ENCODE results near the gene CARD9. TPM values are rescaled to one million over a fixed set of nuclear protein-coding genes. Genes with fewer than 3 reads are reported as not detected.

CARD9 gene
- total RNA-seq, 2 experiments from 2014 or later: 0.92 to 1.7 TPM

- BruUV-seq (replicated peaks): no TSS peak
- no peak for DNase-seq (ENCODE audit: low spot score)
- Histone ChIP-seq H3K9me2 (ENCODE audit: insufficient read depth, low read length) (no peaks in the 10 kb centered on the region), H3K4me3 (ENCODE audit: low read depth, low read length, poor library complexity, severe bottlenecking) (no peak overlapping the region), H3K27ac (ENCODE audit: low read depth, low read length, poor library complexity, severe bottlenecking) (no peak overlapping the region), H3K36me3 (ENCODE audit: insufficient read depth, low read length) (no peaks in the 10 kb centered on the region), H4K20me1 (ENCODE audit: insufficient read depth, low read length) (no peaks in the 10 kb centered on the region), H3K9me3 (ENCODE audit: low read length) (peaks cover 16% of the 10 kb centered on the region; the same call in 1 of the 2 replicates), H3K79me2 (ENCODE audit: insufficient read depth, low read depth, low read length) (no peaks in the 10 kb centered on the region), H2AFZ (ENCODE audit: low read length) (no peak overlapping the region), H3K4me2 (ENCODE audit: low read length) (no peak overlapping the region), H3K4me1 (ENCODE audit: insufficient read depth, low read length, poor library complexity, severe bottlenecking) (no peaks in the 10 kb centered on the region)
- intact Hi-C loops (cut with micrococcal nuclease; ENCODE audit: unreplicated experiment): no loop called here
- ChIA-PET POLR2A (no interaction called here), CTCF (ENCODE audit: unreplicated experiment) (no interaction called here)
- TF ChIP-seq EZH2phosphoT487 (IDR thresholded peaks at IDR 0.05; ENCODE audit: borderline replicate concordance, low read depth, low read length) (no peak), CTCF (conservative IDR thresholded peaks at IDR 0.05; ENCODE audit: low read length) (no peak)
Measured at GRCh38 chr9:136314056-136314416, 59.4 kb downstream of the CARD9 start.

Other genes with a start within 250 kb of the CARD9 start
- gene LHX3, start 168.5 kb downstream of the CARD9 start, total RNA-seq (2014; rRNA removed; shearing (Covaris generic)): not detected in 2 replicates
- gene LHX3, start 168.5 kb downstream of the CARD9 start, total RNA-seq (2022): 0.15 TPM in 1 of 2 replicates, not detected in the other
- gene QSOX2, start 127.9 kb downstream of the CARD9 start, total RNA-seq (2014; rRNA removed; shearing (Covaris generic)): 47.8 and 50.0 TPM in 2 replicates
- gene QSOX2, start 127.9 kb downstream of the CARD9 start, total RNA-seq (2022): 57.5 and 57.9 TPM in 2 replicates
- not detected in 2 replicates for gene CCDC187, start 69.6 kb downstream of the CARD9 start, total RNA-seq (2014; rRNA removed; shearing (Covaris generic))
- not detected in 2 replicates for gene CCDC187, start 69.6 kb downstream of the CARD9 start, total RNA-seq (2022)
- gene GPSM1, start 46.1 kb downstream of the CARD9 start, total RNA-seq (2014; rRNA removed; shearing (Covaris generic)): not detected in 2 replicates
- gene GPSM1, start 46.1 kb downstream of the CARD9 start, total RNA-seq (2022): not detected in 2 replicates
- 21.2 and 21.8 TPM in 2 replicates for gene DNLZ, start 9.9 kb downstream of the CARD9 start, total RNA-seq (2014; rRNA removed; shearing (Covaris generic))
- gene DNLZ, start 9.9 kb downstream of the CARD9 start, total RNA-seq (2022): 13.1 and 16.8 TPM in 2 replicates
- gene SNAPC4, start 26.5 kb upstream of the CARD9 start, total RNA-seq (2014; rRNA removed; shearing (Covaris generic)): 10.2 and 13.4 TPM in 2 replicates
- gene SNAPC4, start 26.5 kb upstream of the CARD9 start, total RNA-seq (2022): 15.4 and 16.8 TPM in 2 replicates
- gene ENTR1, start 36.9 kb upstream of the CARD9 start, total RNA-seq (2014; rRNA removed; shearing (Covaris generic)): 87.2 and 103 TPM in 2 replicates
- gene ENTR1, start 36.9 kb upstream of the CARD9 start, total RNA-seq (2022): 102 and 109 TPM in 2 replicates
- gene PMPCA, start 37.0 kb upstream of the CARD9 start, total RNA-seq (2014; rRNA removed; shearing (Covaris generic)): 53.3 and 60.4 TPM in 2 replicates
- gene PMPCA, start 37.0 kb upstream of the CARD9 start, total RNA-seq (2022): 76.1 and 76.4 TPM in 2 replicates
- 16.7 and 20.2 TPM in 2 replicates for gene INPP5E, start 66.2 kb upstream of the CARD9 start, total RNA-seq (2014; rRNA removed; shearing (Covaris generic))
- gene INPP5E, start 66.2 kb upstream of the CARD9 start, total RNA-seq (2022): 21.3 and 27.8 TPM in 2 replicates
- 15.5 and 23.7 TPM in 2 replicates for gene SEC16A, start 109.4 kb upstream of the CARD9 start, total RNA-seq (2014; rRNA removed; shearing (Covaris generic))
- 52.0 and 60.1 TPM in 2 replicates for gene SEC16A, start 109.4 kb upstream of the CARD9 start, total RNA-seq (2022)
- gene NOTCH1, start 172.4 kb upstream of the CARD9 start, total RNA-seq (2014; rRNA removed; shearing (Covaris generic)): 9.3 and 17.6 TPM in 2 replicates
- 15.5 and 17.9 TPM in 2 replicates for gene NOTCH1, start 172.4 kb upstream of the CARD9 start, total RNA-seq (2022)

Data from OCI-LY7 (cell line).